Hepatocyte (in vitro differentiated cells): Measurements from ENCODE around the gene ANKRD50. TPM values are rescaled to one million over a fixed set of nuclear protein-coding genes. Genes with fewer than 3 reads are reported as not detected.

Source experiments
- DNase-seq: peaks from one replicate; pipeline ENCODE4 v3.0.0-alpha.2; 2016; ENCODE audit warnings: low spot score
- H2AFZ ChIP-seq: fragments of 200-600 bp; sonication (generic); 2 replicates; pipeline ENCODE4 v1.6.0; 2016; ENCODE audit warnings: antibody characterized with exemption, mild to moderate bottlenecking
- H3K27ac ChIP-seq: fragments of 200-600 bp; sonication (generic); 2 replicates; pipeline ENCODE4 v1.5.1; 2016; ENCODE audit warnings: mild to moderate bottlenecking
- H3K27me3 ChIP-seq: fragments of 200-600 bp; sonication (generic); 2 replicates; pipeline ENCODE4 v1.6.1; 2016
- H3K36me3 ChIP-seq: fragments of 200-600 bp; sonication (generic); replicated peaks from 2 replicates; pipeline ENCODE4 v1.5.1; 2016; ENCODE audit warnings: low read depth; ENCODE audit not compliant: insufficient read depth
- H3K4me1 ChIP-seq: fragments of 200-600 bp; sonication (generic); 2 replicates; pipeline ENCODE4 v1.5.1; 2016; ENCODE audit warnings: mild to moderate bottlenecking, moderate library complexity; ENCODE audit not compliant: insufficient read depth
- H3K4me2 ChIP-seq: fragments of 200-600 bp; sonication (generic); 2 replicates; pipeline ENCODE4 v1.6.0; 2016
- H3K4me3 ChIP-seq: fragments of 200-600 bp; sonication (generic); 2 replicates; pipeline ENCODE4 v1.5.1; 2016; ENCODE audit warnings: mild to moderate bottlenecking
- H3K79me2 ChIP-seq: fragments of 200-600 bp; sonication (generic); 2 replicates; pipeline ENCODE4 v1.6.0; 2017; ENCODE audit warnings: mild to moderate bottlenecking
- H3K9me2 ChIP-seq: fragments of 200-600 bp; sonication (generic); replicated peaks from 2 replicates; pipeline ENCODE4 v1.6.0; 2017; ENCODE audit warnings: mild to moderate bottlenecking; ENCODE audit not compliant: insufficient read depth
- H3K9me3 ChIP-seq: fragments of 200-600 bp; sonication (generic); 2 replicates; pipeline ENCODE4 v1.5.1; 2016; ENCODE audit warnings: low read depth, mild to moderate bottlenecking
- H4K20me1 ChIP-seq: fragments of 200-600 bp; sonication (generic); 2 replicates; pipeline ENCODE4 v1.6.0; 2016; ENCODE audit warnings: mild to moderate bottlenecking; ENCODE audit not compliant: insufficient read depth, poor library complexity, severe bottlenecking
- EZH2 ChIP-seq: fragments of 200-600 bp; sonication (generic); IDR thresholded peaks from 2 replicates; pipeline ENCODE4 v1.6.1; 2016; ENCODE audit warnings: antibody characterized with exemption, mild to moderate bottlenecking, borderline replicate concordance
- EZH2phosphoT487 ChIP-seq: fragments of 200-600 bp; sonication (generic); IDR thresholded peaks from one replicate; pipeline ENCODE4 v1.6.1; 2018; ENCODE audit warnings: antibody characterized with exemption, mild to moderate bottlenecking, low read depth, moderate library complexity; ENCODE audit not compliant: unreplicated experiment, severe bottlenecking
- WGBS: methylation state at CpG from one replicate; pipeline ENCODE4 v1.1.6; 2016; ENCODE audit warnings: low lambda C conversion rate; ENCODE audit errors: missing lambda C conversion rate; 5-methylcytosine and 5-hydroxymethylcytosine counted together
- polyA plus RNA-seq: library from polyadenylated mRNA; unstranded; fragments of >200 nt; fragmentation: Nextera tagmentation; extraction: Ambion mirVana; gene quantifications from 2 replicates; pipeline ENCODE4 v1.2.1, GENCODE V29; 2016
- total RNA-seq: library from RNA; depleted of rRNA; stranded (reverse); fragments of >200 nt; gene quantifications from 2 replicates; pipeline ENCODE4 v1.2.3, GENCODE V29; 2014
- TF ChIP-seq, protein P1 (sequence below): fragments of 200-600 bp; sonication (generic); IDR thresholded peaks from 2 replicates; pipeline ENCODE4 v1.5.1; 2016; ENCODE audit warnings: antibody characterized with exemption, mild to moderate bottlenecking; ENCODE audit not compliant: poor library complexity

Gene ANKRD50
- total and polyA plus RNA-seq, 2 experiments from 2014 or later = 6.7 to 37.4 TPM

DNA sequence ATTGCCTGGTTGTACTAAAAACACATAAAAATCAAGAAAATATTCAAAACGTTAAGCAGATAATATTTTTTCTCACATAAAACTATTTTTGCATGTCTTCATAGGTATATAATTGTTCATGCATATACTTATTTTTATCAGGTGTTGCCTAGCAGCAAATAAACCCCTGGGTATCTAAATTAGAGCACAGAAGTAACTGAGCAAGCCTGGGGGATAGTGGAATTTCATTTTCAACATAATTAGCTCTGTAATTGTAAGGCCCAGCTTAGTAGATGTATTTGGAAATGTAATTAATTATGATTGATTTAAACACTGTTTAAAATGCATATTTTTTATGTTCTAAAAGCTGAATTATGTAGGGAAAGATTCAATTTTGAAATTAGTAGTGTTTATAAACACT is 82.9 kb downstream of the ANKRD50 start:
- Histone ChIP-seq H2AFZ (no peak overlapping the region), H3K27ac (no peak overlapping the region), H3K9me2 (no peaks in the 10 kb centered on the region), H3K4me2 (no peak overlapping the region), H3K79me2 (no peaks in the 10 kb centered on the region), H3K9me3 (no peaks in the 10 kb centered on the region), H3K4me3 (no peak overlapping the region), H3K4me1 (no peaks in the 10 kb centered on the region), H3K27me3 (no peaks in the 10 kb centered on the region), H4K20me1 (no peaks in the 10 kb centered on the region), H3K36me3 (no peaks in the 10 kb centered on the region)
- no peak for TF ChIP-seq EZH2phosphoT487
- TF ChIP-seq EZH2 = no peak
- TF ChIP-seq, protein P1, sequence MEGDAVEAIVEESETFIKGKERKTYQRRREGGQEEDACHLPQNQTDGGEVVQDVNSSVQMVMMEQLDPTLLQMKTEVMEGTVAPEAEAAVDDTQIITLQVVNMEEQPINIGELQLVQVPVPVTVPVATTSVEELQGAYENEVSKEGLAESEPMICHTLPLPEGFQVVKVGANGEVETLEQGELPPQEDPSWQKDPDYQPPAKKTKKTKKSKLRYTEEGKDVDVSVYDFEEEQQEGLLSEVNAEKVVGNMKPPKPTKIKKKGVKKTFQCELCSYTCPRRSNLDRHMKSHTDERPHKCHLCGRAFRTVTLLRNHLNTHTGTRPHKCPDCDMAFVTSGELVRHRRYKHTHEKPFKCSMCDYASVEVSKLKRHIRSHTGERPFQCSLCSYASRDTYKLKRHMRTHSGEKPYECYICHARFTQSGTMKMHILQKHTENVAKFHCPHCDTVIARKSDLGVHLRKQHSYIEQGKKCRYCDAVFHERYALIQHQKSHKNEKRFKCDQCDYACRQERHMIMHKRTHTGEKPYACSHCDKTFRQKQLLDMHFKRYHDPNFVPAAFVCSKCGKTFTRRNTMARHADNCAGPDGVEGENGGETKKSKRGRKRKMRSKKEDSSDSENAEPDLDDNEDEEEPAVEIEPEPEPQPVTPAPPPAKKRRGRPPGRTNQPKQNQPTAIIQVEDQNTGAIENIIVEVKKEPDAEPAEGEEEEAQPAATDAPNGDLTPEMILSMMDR = no peak
- DNase-seq = no peak
- 80% methylated on average over 1 of the region's 1 CpG for WGBS
